Putamen (tissue), 1 donor: ENCODE data around the gene GHRH.

Experiments used
- DNase-seq: peaks from one replicate; pipeline ENCODE4 v3.0.0-alpha.2; 2016; ENCODE audit warnings: low spot score

Gene GHRH

DNA sequence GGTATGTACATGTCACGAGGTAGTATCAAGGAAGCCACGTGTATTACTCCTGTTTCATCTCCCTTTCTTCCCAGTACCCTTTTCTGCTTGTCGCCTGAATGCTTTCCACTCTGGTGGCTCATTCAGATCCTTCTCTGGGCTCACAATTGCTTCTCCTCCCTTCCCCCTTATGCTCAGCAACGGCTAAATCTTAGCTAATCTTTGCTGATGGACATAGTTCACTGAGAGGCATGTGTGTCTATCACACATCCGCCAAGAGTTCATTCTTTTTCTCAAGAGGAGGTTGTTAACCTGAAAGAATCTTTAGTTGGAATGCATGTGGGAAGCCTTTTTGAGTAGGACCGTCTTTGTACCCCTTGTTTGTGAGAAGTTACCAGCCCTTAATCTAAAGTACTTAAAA is 56.5 kb downstream of the GHRH start:
- no peak for DNase-seq

DNA sequence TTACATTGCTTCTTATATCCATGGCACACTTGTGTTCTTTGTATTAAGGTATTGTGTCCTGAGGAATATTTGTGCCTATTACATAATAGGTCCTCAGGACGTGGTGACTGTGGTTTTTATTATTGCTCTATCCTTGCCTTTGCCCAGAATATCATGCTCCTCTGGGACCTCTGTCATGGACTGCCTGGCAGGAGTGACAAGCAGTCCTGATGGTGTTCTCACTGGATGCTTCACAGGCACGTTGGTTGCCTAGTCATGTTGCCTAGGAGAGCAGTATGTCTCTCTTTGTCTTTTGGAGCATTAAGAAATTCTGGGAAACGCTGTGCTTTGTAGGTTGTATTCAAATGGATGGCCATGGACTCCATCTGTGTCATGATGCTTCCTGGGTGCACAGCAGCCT is 57.6 kb downstream of the GHRH start:
- DNase-seq = no peak

DNA sequence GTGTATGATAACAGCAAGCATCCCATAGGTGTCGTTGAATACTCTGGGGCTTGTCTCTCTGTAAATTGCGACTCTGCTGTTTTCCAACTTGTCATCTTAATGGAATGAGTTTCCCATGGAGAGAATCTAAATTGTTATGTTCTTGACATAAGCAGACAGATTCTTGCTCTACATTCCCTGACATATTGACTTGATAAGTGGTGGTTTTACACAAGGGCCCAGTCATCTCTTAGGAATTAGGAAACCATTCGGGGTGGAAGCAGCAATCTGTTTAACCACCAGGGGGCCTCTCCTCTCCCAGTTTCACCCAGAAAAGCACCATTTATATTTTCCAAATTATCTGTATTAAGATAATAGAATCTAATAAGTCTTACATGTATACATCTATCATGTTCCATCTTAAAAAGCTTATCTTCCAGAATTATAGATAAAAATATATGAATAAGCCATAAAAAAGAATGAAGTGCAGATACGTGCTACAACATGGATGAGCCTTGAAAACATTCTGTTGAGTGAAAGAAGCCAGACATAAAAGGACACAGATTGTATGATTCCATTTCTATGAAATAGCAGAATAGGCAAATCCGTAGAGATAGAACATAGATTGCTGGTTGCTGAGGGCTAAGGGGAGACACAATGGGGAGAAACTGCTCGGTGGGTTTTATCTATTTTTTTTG is 59.2 kb downstream of the GHRH start:
- DNase-seq = no peak

DNA sequence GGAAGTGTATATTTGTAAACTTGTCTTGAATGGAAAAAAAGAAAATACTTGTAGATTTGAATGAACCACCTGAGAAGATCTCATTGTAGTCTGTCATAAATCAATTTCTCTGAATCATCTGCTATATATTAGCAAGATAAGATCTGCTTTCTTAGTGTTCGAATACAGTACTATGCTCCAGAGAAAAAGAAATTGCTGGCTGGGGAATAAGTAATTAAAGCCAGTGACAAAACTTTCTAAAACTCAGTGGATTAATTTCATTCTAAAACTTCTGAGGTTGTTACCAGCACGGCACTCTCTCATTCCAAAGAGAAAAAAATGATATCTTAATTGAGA is 59.8 kb downstream of the GHRH start:
- DNase-seq = no peak
